Measurements from ENCODE around the gene RALGAPB. TPM values are rescaled to one million over a fixed set of nuclear protein-coding genes. Genes with fewer than 3 reads are reported as not detected.
"Not testable (repeated sequence)": the region's sequence is repeated elsewhere in the genome, so short reads cannot be mapped to it uniquely, and the experiment has no call there.

Gene RALGAPB
- total RNA-seq, 1 experiment from 2014 or later = 6.2 TPM

- no peak for DNase-seq
- no peaks in the 10 kb centered on the region for H3K9me3 ChIP-seq
- no peak overlapping the region for H3K4me3 ChIP-seq
- H3K36me3 ChIP-seq = peaks cover under 1% of the 10 kb centered on the region; the same call in 1 of the 2 replicates
- H3K27me3 ChIP-seq = no peaks in the 10 kb centered on the region
Measured at GRCh38 chr20:38583306-38583705, 110.7 kb downstream of the RALGAPB start.

- no peaks in the 10 kb centered on the region for H3K27me3 ChIP-seq
- DNase-seq = no peak
Measured at GRCh38 chr20:38584099-38584763, 111.6 kb downstream of the RALGAPB start.

GRCh38 chr20:38585404-38586180, 112.9 kb downstream of the RALGAPB start:
- Histone ChIP-seq H3K36me3 (no peaks in the 10 kb centered on the region), H3K27me3 (no peaks in the 10 kb centered on the region), H3K9me3 (no peaks in the 10 kb centered on the region), H3K4me3 (no peak overlapping the region)
- no peak for DNase-seq

More at GRCh38 chr20:38584099-38584763, 111.6 kb downstream of the RALGAPB start:
- Histone ChIP-seq H3K36me3 (no peaks in the 10 kb centered on the region), H3K9me3 (no peaks in the 10 kb centered on the region), H3K4me3 (no peak overlapping the region)

- DNase-seq = no peak
- no peaks in the 10 kb centered on the region for H3K27me3 ChIP-seq
- H3K36me3 ChIP-seq = no peaks in the 10 kb centered on the region
- no peak overlapping the region for H3K4me3 ChIP-seq
- no peaks in the 10 kb centered on the region for H3K9me3 ChIP-seq
Measured at GRCh38 chr20:38586181-38586525, 113.5 kb downstream of the RALGAPB start.

- Histone ChIP-seq H3K9me3 (no peaks in the 10 kb centered on the region), H3K27me3 (no peaks in the 10 kb centered on the region), H3K4me3 (no peak overlapping the region), H3K36me3 (no peaks in the 10 kb centered on the region)
- DNase-seq = no peak
Measured at GRCh38 chr20:38588303-38588702, 115.7 kb downstream of the RALGAPB start.

- Histone ChIP-seq H3K27me3 (no peaks in the 10 kb centered on the region), H3K36me3 (no peaks in the 10 kb centered on the region), H3K9me3 (no peaks in the 10 kb centered on the region), H3K4me3 (no peak overlapping the region)
- no peak for DNase-seq
Measured at GRCh38 chr20:38589351-38589750, 116.7 kb downstream of the RALGAPB start.

- DNase-seq = no peak
- Histone ChIP-seq H3K4me3 (no peak overlapping the region), H3K27me3 (no peaks in the 10 kb centered on the region), H3K9me3 (no peaks in the 10 kb centered on the region), H3K36me3 (no peaks in the 10 kb centered on the region)
Measured at GRCh38 chr20:38589967-38590675, 117.5 kb downstream of the RALGAPB start.

GRCh38 chr20:38590676-38591473, 118.2 kb downstream of the RALGAPB start:
- Histone ChIP-seq H3K27me3 (no peaks in the 10 kb centered on the region), H3K9me3 (no peaks in the 10 kb centered on the region), H3K4me3 (no peak overlapping the region), H3K36me3 (no peaks in the 10 kb centered on the region)
- no peak for DNase-seq

GRCh38 chr20:38591474-38592410, 119.1 kb downstream of the RALGAPB start:
- no peak for DNase-seq
- Histone ChIP-seq H3K27me3 (no peaks in the 10 kb centered on the region), H3K9me3 (no peaks in the 10 kb centered on the region), H3K4me3 (no peak overlapping the region), H3K36me3 (no peaks in the 10 kb centered on the region)

- H3K9me3 ChIP-seq, DNase-seq, H3K4me3 ChIP-seq, H3K36me3 ChIP-seq, H3K27me3 ChIP-seq: not testable (repeated sequence)
Measured at GRCh38 chr20:38592411-38592790, 119.8 kb downstream of the RALGAPB start.

GRCh38 chr20:38594281-38594680, 121.6 kb downstream of the RALGAPB start:
- not testable (repeated sequence) for H3K36me3 ChIP-seq, H3K27me3 ChIP-seq, DNase-seq, H3K9me3 ChIP-seq, H3K4me3 ChIP-seq

- H3K36me3 ChIP-seq, DNase-seq, H3K4me3 ChIP-seq, H3K27me3 ChIP-seq, H3K9me3 ChIP-seq: not testable (repeated sequence)
Measured at GRCh38 chr20:38595886-38596285, 123.2 kb downstream of the RALGAPB start.

GRCh38 chr20:38599410-38599882, 126.8 kb downstream of the RALGAPB start:
- Histone ChIP-seq H3K4me3 (no peak overlapping the region), H3K27me3 (no peaks in the 10 kb centered on the region)
- peak; percentile 72 for DNase-seq

GRCh38 chr20:38600057-38600456, 127.4 kb downstream of the RALGAPB start:
- no peak for DNase-seq
- Histone ChIP-seq H3K9me3 (no peaks in the 10 kb centered on the region), H3K27me3 (no peaks in the 10 kb centered on the region), H3K36me3 (no peaks in the 10 kb centered on the region), H3K4me3 (no peak overlapping the region)

More at GRCh38 chr20:38599410-38599882, 126.8 kb downstream of the RALGAPB start:
- no peaks in the 10 kb centered on the region for H3K36me3 ChIP-seq
- H3K9me3 ChIP-seq = no peaks in the 10 kb centered on the region

- Histone ChIP-seq H3K4me3 (no peak within 1 kb of the TSS), H3K36me3 (no peaks in the 10 kb centered on the region), H3K9me3 (no peaks in the 10 kb centered on the region), H3K27me3 (no peaks in the 10 kb centered on the region)
- DNase-seq = peak; percentile 42
Measured at GRCh38 chr20:38601216-38602184, 128.9 kb downstream of the RALGAPB start, which contains the start of gene ARHGAP40. ARHGAP40 (plus strand) TSS chr20:38601809.
